Measurements from ENCODE around the gene ZMIZ1. TPM values are rescaled to one million over a fixed set of nuclear protein-coding genes. Genes with fewer than 3 reads are reported as not detected.

The ZMIZ1 gene
- total RNA-seq, 1 donor from 2014 or later, result 85.2 TPM

- Mint-ChIP-seq H3K36me3 (ENCODE audit: insufficient read depth) (no peaks in the 10 kb centered on the region), H3K27me3 (peaks cover 14% of the 10 kb centered on the region), H3K9me3 (ENCODE audit: low read depth) (no peaks in the 10 kb centered on the region), H3K4me3 (ENCODE audit: low read depth) (no peak overlapping the region), H3K27ac (no peak overlapping the region), H3K4me1 (ENCODE audit: low read depth) (peaks cover 11% of the 10 kb centered on the region)
- TF ChIP-seq CTCF (IDR thresholded peaks at IDR 0.05; ENCODE audit: unreplicated experiment), result no peak
- no peak for DNase-seq (ENCODE audit: low spot score, unreplicated experiment)
Measured at GRCh38 chr10:79340646-79341244, 272.0 kb downstream of the ZMIZ1 start.

- H3K27ac Mint-ChIP-seq, result no peak overlapping the region
- H3K36me3 Mint-ChIP-seq (ENCODE audit: insufficient read depth), result no peaks in the 10 kb centered on the region
- TF ChIP-seq CTCF (IDR thresholded peaks at IDR 0.05; ENCODE audit: unreplicated experiment), result no peak
- no peak for DNase-seq (ENCODE audit: low spot score, unreplicated experiment)
- H3K4me1 Mint-ChIP-seq (ENCODE audit: low read depth), result peaks cover 11% of the 10 kb centered on the region
- no peaks in the 10 kb centered on the region for H3K9me3 Mint-ChIP-seq (ENCODE audit: low read depth)
- no peak overlapping the region for H3K4me3 Mint-ChIP-seq (ENCODE audit: low read depth)
- H3K27me3 Mint-ChIP-seq, result peaks cover 6% of the 10 kb centered on the region
Measured at GRCh38 chr10:79342295-79342761, 273.6 kb downstream of the ZMIZ1 start.

- peaks cover 11% of the 10 kb centered on the region for H3K4me1 Mint-ChIP-seq (ENCODE audit: low read depth)
- no peak for TF ChIP-seq CTCF (IDR thresholded peaks at IDR 0.05; ENCODE audit: unreplicated experiment)
- H3K36me3 Mint-ChIP-seq (ENCODE audit: insufficient read depth), result no peaks in the 10 kb centered on the region
- no peak overlapping the region for H3K27ac Mint-ChIP-seq
- DNase-seq (ENCODE audit: low spot score, unreplicated experiment), result no peak
- H3K4me3 Mint-ChIP-seq (ENCODE audit: low read depth), result no peak overlapping the region
- H3K27me3 Mint-ChIP-seq, result peaks cover 6% of the 10 kb centered on the region
- H3K9me3 Mint-ChIP-seq (ENCODE audit: low read depth), result no peaks in the 10 kb centered on the region
Measured at GRCh38 chr10:79342811-79343561, 274.2 kb downstream of the ZMIZ1 start.

- no peak overlapping the region for H3K27ac Mint-ChIP-seq
Measured at GRCh38 chr10:79344502-79345195, 275.9 kb downstream of the ZMIZ1 start.

More at GRCh38 chr10:79344502-79345195, 275.9 kb downstream of the ZMIZ1 start:
- no peak for DNase-seq (ENCODE audit: low spot score, unreplicated experiment)
- no peaks in the 10 kb centered on the region for H3K36me3 Mint-ChIP-seq (ENCODE audit: insufficient read depth)
- peaks cover 16% of the 10 kb centered on the region for H3K4me1 Mint-ChIP-seq (ENCODE audit: low read depth)
- peaks cover 3% of the 10 kb centered on the region for H3K27me3 Mint-ChIP-seq
- no peaks in the 10 kb centered on the region for H3K9me3 Mint-ChIP-seq (ENCODE audit: low read depth)
- no peak overlapping the region for H3K4me3 Mint-ChIP-seq (ENCODE audit: low read depth)
- no peak for TF ChIP-seq CTCF (IDR thresholded peaks at IDR 0.05; ENCODE audit: unreplicated experiment)
